ENCODE data around the gene HEXIM2.

HEXIM2 gene

DNA sequence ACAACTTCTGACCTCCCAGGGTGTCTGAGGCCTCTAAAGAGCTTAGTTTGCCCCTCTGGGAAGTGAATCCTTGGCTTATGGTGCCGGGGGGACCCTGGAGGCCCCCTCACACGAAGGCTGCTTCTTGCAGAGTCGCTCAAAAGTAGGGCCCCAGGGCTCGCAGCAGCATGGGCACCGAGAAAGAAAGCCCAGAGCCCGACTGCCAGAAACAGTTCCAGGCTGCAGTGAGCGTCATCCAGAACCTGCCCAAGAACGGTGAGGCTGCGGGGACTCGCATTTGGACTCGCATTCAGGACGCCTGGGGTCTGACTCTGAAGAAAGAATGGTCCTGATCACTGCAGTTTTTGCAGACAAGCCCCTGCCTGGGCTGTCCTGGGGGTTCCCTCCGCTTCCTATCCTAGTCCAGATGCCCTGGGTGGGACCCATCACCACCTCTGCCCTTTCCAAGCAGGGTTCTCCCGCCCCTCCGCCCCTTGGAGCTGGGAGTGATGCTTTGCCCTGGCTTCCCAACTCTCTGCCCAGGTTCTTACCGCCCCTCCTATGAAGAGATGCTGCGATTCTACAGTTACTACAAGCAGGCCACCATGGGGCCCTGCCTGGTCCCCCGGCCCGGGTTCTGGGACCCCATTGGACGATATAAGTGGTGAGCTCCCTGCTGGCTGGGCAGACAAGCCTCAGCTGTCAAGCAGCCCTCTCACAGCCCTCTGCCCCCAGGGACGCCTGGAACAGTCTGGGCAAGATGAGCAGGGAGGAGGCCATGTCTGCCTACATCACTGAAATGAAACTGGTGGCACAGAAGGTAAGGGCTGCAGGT is 25.5 kb upstream of the HEXIM2 start:
- no peak for TF ChIP-seq SPI1 (IDR thresholded peaks at IDR 0.05; ENCODE audit: borderline replicate concordance, low read depth)
- TF ChIP-seq, protein P1, sequence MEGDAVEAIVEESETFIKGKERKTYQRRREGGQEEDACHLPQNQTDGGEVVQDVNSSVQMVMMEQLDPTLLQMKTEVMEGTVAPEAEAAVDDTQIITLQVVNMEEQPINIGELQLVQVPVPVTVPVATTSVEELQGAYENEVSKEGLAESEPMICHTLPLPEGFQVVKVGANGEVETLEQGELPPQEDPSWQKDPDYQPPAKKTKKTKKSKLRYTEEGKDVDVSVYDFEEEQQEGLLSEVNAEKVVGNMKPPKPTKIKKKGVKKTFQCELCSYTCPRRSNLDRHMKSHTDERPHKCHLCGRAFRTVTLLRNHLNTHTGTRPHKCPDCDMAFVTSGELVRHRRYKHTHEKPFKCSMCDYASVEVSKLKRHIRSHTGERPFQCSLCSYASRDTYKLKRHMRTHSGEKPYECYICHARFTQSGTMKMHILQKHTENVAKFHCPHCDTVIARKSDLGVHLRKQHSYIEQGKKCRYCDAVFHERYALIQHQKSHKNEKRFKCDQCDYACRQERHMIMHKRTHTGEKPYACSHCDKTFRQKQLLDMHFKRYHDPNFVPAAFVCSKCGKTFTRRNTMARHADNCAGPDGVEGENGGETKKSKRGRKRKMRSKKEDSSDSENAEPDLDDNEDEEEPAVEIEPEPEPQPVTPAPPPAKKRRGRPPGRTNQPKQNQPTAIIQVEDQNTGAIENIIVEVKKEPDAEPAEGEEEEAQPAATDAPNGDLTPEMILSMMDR (IDR thresholded peaks at IDR 0.05; ENCODE audit: insufficient read depth, low read length), result no peak
- no peak for TF ChIP-seq REST (IDR thresholded peaks at IDR 0.05; ENCODE audit: insufficient replicate concordance, low read depth)
- no peak for TF ChIP-seq POLR2AphosphoS5 (IDR thresholded peaks at IDR 0.05; ENCODE audit: low read depth)
- Histone ChIP-seq H3K27me3 (ENCODE audit: insufficient read depth, poor library complexity, severe bottlenecking) (no peaks in the 10 kb centered on the region), H3K4me3 (replicated peaks; ENCODE audit: insufficient read depth, low read length) (peak overlapping the region; percentile 61), H3K27ac (replicated peaks) (no peak overlapping the region)
- DNase-seq (ENCODE audit: low read depth in 1 of 2, low spot score in 1 of 2), result no peak

DNA sequence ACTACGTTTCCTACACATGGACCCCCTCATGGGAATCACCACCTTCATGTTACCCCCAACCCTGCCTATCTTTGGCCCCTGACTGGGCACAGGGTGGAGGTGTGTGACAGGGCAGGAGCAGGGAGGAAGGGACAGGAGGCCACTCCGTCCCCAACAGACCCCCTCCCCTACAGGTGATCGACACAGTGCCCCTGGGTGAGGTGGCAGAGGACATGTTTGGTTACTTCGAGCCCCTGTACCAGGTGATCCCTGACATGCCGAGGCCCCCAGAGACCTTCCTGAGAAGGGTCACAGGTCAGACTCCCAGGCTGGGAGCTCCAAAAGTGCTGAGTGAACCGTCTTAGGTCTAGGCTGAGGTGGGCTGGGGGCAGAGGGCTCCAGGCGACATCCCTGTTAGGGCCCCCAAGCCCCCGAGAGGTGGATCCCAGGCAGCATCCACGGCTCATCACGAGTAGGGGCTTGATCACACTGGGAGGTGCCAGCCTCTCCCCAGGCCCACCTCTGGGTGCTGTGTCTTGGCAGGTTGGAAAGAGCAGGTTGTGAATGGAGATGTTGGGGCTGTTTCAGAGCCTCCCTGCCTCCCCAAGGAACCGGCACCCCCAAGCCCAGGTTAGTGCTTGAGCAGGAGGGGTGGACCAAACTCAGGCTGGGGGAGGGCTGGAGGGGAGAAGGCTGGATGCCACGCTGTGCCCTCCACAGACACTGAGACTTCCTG is 24.7 kb upstream of the HEXIM2 start:
- Histone ChIP-seq H3K4me3 (replicated peaks; ENCODE audit: insufficient read depth, low read length) (no peak overlapping the region), H3K27me3 (ENCODE audit: insufficient read depth, poor library complexity, severe bottlenecking) (no peaks in the 10 kb centered on the region), H3K27ac (replicated peaks) (no peak overlapping the region)
- DNase-seq (ENCODE audit: low read depth in 1 of 2, low spot score in 1 of 2), result no peak
- TF ChIP-seq SPI1 (IDR thresholded peaks at IDR 0.05; ENCODE audit: borderline replicate concordance, low read depth) (no peak), POLR2AphosphoS5 (IDR thresholded peaks at IDR 0.05; ENCODE audit: low read depth) (no peak), REST (IDR thresholded peaks at IDR 0.05; ENCODE audit: insufficient replicate concordance, low read depth) (no peak)
- TF ChIP-seq, protein P1 (IDR thresholded peaks at IDR 0.05; ENCODE audit: insufficient read depth, low read length), result no peak

DNA sequence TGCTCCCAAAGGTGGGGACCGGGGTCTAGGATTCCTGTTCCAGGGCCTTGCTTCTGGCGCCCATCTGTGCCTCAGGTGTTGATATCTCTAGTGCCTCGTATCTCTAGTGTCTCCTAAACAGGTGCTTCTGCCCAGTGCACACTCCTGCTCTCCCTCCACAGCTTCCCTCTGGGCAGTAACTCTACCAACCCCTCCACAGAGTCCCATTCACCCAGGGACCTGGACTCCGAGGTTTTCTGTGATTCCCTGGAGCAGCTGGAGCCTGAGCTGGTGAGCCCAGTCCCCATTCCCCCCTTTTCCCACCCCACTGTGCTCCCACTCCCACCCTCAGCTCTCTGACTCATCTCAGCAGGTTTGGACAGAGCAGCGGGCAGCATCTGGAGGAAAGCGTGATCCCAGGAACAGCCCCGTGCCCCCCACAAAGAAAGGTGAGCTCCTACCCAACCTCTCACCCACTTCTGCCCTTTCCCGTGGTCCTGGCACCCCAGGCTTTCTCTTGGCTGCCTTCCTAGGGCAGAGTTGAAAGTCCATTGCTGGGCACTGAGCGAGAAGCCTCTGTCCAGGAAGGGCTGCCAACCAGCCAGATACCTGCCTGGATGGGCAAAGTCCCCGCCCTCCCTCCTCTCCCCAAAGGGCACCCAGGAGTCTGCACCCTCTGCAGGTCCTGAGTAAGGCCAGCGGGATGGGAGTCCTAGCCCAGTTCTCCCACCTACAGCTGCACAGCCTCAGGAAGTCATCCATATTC is 23.9 kb upstream of the HEXIM2 start:
- Histone ChIP-seq H3K27me3 (ENCODE audit: insufficient read depth, poor library complexity, severe bottlenecking) (no peaks in the 10 kb centered on the region), H3K27ac (replicated peaks) (no peak overlapping the region), H3K4me3 (replicated peaks; ENCODE audit: insufficient read depth, low read length) (no peak overlapping the region)
- TF ChIP-seq POLR2AphosphoS5 (IDR thresholded peaks at IDR 0.05; ENCODE audit: low read depth), result no peak
- no peak for TF ChIP-seq REST (IDR thresholded peaks at IDR 0.05; ENCODE audit: insufficient replicate concordance, low read depth)
- TF ChIP-seq GABPA (IDR thresholded peaks at IDR 0.05; ENCODE audit: low read depth), result no peak
- no peak for TF ChIP-seq SPI1 (IDR thresholded peaks at IDR 0.05; ENCODE audit: borderline replicate concordance, low read depth)
- TF ChIP-seq, protein P1 (IDR thresholded peaks at IDR 0.05; ENCODE audit: insufficient read depth, low read length), result no peak
- no peak for DNase-seq (ENCODE audit: low read depth in 1 of 2, low spot score in 1 of 2)
